ENCODE results near the gene CSNK1G2. TPM values are rescaled to one million over a fixed set of nuclear protein-coding genes. Genes with fewer than 3 reads are reported as not detected.

CSNK1G2 gene
- total RNA-seq, 2 donors from 2014 or later, result 50.2 to 50.7 TPM

DNA sequence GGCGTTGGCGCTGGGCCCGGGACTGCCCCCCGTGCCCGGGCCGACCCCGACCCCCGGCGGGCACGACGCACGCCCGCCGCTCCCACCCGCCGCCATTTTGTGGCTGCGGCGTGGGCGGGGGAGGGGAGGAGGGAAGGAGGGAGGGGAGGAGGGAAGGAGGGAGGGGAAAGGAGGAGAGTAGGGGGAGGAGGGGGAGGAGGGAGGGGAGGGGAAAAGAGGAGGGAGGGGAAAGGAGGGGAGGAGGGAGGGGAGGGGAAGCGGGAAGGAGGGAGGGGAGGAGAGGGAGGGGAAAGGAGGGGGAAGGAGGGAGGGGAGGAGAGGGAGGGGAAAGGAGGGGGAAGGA, 74.6 kb downstream of the CSNK1G2 start, which contains the start of gene BTBD2:
BTBD2 (minus strand) TSS at position 107 of the 343 bp plus-strand sequence; CDS start at position 96, 11 bp downstream.
- H3K4me1 Mint-ChIP-seq, result peaks cover 4% of the 10 kb centered on the region
- no peaks in the 10 kb centered on the region for H3K36me3 Mint-ChIP-seq (ENCODE audit: low read depth)
- H3K27ac Mint-ChIP-seq, result peak within 1 kb of the TSS; percentile 78
- H3K4me3 Mint-ChIP-seq, result peak within 1 kb of the TSS; percentile 83
- H3K9me3 Mint-ChIP-seq, result no peaks in the 10 kb centered on the region
- peak; percentile 15 for ATAC-seq (replicated peaks)
- H3K27me3 Mint-ChIP-seq, result no peaks in the 10 kb centered on the region

DNA sequence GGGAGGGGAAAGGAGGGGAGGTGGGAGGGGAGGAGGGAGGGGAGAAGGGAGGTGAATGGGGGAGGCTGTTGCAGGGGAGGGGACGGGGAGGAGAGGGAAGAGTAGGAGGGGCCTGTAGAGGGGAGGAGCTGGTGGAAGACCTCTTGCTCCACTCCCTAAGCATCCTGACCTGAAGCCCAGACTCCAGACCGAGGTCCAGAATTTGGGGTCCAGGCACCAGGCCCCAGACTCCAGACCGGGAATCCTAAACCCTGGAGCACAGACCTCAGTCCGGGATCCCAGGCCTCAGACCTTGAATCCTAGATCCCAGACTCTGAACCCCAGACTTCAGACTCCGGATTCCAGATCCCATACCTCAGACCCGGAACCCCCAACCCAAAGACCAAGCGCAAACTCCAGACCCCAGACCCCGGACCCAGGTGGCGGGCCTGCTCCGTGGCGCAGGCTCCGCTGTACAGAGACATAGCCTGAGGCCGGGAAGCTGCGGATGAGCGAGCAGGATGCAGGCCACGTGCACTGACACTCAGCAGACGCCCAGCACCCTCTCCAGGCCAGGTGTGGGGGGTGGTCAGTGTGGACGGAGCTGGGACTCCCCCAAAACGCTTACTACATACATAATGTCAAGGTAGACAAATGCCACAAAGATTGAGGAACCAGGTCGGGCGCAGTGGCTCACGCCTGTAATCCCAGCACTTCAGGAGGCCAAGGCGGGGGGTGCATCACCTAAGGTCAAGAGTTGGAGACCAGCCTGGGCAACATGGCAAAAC, 75.3 kb downstream of the CSNK1G2 start:
- no peaks in the 10 kb centered on the region for H3K36me3 Mint-ChIP-seq (ENCODE audit: low read depth)
- no peaks in the 10 kb centered on the region for H3K27me3 Mint-ChIP-seq
- peak overlapping the region; percentile 78 for H3K27ac Mint-ChIP-seq
- H3K4me3 Mint-ChIP-seq, result peak overlapping the region; percentile 83
- peaks cover 4% of the 10 kb centered on the region for H3K4me1 Mint-ChIP-seq
- H3K9me3 Mint-ChIP-seq, result no peaks in the 10 kb centered on the region
- peak; percentile 82 for ATAC-seq (replicated peaks)

DNA sequence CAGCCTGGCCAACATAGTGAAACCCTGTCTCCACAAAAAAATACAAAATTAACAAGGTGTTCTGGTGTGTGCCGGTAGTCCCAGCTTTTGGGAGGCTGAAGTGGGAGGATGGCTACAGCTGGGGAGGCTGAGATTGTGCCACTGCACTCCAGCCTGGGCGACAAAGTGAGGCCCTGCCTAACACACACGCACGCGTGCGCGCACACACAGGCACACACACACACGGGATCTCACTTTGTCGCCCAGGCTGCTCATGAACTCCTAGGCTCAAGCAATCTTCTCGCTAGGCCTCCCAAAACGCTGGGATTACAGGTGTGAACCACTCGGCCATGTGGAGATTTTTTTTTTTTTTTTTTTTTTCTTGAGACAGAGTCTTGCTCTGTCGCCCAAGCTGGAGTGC, 77.8 kb downstream of the CSNK1G2 start:
- Mint-ChIP-seq H3K36me3 (ENCODE audit: low read depth) (no peaks in the 10 kb centered on the region), H3K27ac (no peak overlapping the region), H3K9me3 (no peaks in the 10 kb centered on the region), H3K4me1 (peaks cover 4% of the 10 kb centered on the region), H3K4me3 (no peak overlapping the region), H3K27me3 (no peaks in the 10 kb centered on the region)
- no peak for ATAC-seq (replicated peaks)

DNA sequence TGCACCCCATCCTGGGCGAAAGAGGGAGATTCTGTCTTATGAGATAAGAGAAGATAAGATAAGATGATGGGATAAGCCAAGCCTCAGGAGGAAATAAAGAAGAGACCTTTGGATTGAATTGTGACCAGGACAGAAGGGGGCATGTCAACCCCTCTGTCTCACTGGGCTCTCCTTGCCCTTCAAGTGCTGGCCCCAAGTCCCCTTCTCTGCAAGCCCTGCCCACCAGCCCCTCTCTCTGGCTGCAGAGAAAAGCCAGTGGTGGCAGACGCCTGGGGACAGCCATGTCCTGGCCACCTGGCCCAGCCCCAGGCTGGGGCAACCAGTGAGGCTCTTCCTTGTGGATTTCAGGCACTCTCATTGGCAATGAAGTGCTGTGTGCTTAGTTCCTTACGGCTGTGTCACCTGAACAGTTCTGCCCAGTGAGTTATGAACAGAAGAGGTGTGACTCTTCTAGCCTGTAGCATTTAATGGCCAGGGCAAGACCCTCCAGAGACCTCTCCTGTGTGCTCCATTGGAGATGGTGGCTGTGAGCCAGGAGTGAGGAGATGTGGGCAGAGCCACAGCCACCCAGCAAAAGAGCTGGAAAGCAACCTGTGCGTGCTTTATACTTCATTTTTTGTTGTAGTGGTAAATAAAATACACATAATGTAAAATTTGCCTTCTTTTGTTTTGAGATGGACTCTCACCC, 80.6 kb downstream of the CSNK1G2 start:
- Mint-ChIP-seq H3K27ac (no peak overlapping the region), H3K9me3 (no peaks in the 10 kb centered on the region), H3K4me1 (peaks cover 4% of the 10 kb centered on the region), H3K4me3 (no peak overlapping the region), H3K36me3 (ENCODE audit: low read depth) (no peaks in the 10 kb centered on the region), H3K27me3 (no peaks in the 10 kb centered on the region)
- ATAC-seq (replicated peaks), result no peak

DNA sequence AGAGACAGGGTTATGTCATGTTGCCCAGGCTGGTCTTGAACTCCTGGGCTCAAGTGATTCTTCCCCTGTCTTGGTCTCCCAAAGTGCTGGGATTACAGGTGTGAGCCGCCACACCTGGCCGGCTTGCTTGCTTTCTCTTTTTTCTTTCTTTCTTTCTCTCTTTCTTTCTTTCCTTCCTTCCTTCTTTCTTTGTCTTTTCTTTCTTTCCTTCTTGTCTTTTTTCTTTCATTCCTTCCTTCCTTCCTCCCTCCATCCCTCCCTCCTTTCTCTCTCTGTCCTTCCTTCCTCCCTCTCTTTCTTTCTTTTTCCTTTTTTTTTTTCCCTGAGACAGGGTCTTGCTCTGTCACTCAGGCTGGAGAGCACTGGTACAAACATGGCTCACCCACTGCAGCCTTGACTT, 81.3 kb downstream of the CSNK1G2 start:
- Mint-ChIP-seq H3K27me3 (no peaks in the 10 kb centered on the region), H3K9me3 (no peaks in the 10 kb centered on the region), H3K4me1 (peaks cover 4% of the 10 kb centered on the region), H3K27ac (no peak overlapping the region), H3K4me3 (no peak overlapping the region), H3K36me3 (ENCODE audit: low read depth) (no peaks in the 10 kb centered on the region)
- no peak for ATAC-seq (replicated peaks)

DNA sequence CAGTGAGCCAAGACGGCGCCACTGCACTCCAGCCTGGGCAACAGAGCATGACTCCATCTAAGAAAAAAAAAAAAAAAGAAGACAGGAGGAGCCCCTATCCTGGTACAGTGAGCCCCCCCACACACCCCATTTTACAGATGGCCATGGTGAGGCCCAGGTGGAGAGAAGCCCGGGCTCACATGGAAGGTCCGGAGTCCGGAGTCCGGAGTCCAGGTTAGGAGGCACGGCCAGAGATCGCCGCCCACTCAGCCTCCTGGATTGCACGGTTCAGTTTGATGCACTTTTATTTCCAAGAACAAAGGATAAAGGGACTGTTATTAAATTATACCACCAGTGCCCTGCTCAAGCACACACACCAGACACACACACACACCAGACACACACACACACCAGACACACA, 85.8 kb downstream of the CSNK1G2 start:
- no peaks in the 10 kb centered on the region for H3K27me3 Mint-ChIP-seq

DNA sequence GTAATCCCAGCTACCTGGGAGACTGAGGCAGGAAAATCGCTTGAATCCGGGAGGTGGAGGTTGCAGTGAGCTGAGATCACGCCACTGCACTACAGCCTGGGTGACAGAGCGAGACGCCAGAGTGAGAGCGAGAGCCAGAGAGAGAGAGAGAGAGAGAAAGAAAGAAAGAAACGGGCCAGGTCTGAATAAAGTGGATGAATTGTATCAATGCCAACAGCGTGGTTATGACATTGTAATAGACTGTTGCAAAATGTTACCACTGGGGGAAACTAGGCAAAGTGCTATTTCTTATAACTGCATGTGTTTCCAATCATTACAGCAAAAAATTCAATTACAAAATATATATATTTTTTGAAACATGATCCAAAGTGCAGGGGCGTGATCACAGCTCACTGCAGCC, 86.4 kb downstream of the CSNK1G2 start:
- Mint-ChIP-seq H3K4me1 (peaks cover 4% of the 10 kb centered on the region), H3K36me3 (ENCODE audit: low read depth) (no peaks in the 10 kb centered on the region), H3K4me3 (no peak overlapping the region), H3K27ac (no peak overlapping the region), H3K9me3 (no peaks in the 10 kb centered on the region), H3K27me3 (no peaks in the 10 kb centered on the region)
- no peak for ATAC-seq (replicated peaks)

More for the DNA sequence above, 85.8 kb downstream of the CSNK1G2 start:
- H3K4me3 Mint-ChIP-seq, result no peak overlapping the region
- H3K9me3 Mint-ChIP-seq, result no peaks in the 10 kb centered on the region
- H3K4me1 Mint-ChIP-seq, result no peaks in the 10 kb centered on the region
- H3K27ac Mint-ChIP-seq, result no peak overlapping the region
- ATAC-seq (replicated peaks), result no peak
- H3K36me3 Mint-ChIP-seq (ENCODE audit: low read depth), result no peaks in the 10 kb centered on the region

Other genes with a start within 250 kb of the CSNK1G2 start
- gene ONECUT3, start 187.7 kb upstream of the CSNK1G2 start, total RNA-seq, result not detected
- gene ATP8B3, start 128.9 kb upstream of the CSNK1G2 start, total RNA-seq, result 10 to 100 TPM; 10.1 to 44.8 TPM
- gene REXO1, start 92.7 kb upstream of the CSNK1G2 start, total RNA-seq, result 10 to 100 TPM; 39.7 to 50.0 TPM
- gene KLF16, start 77.6 kb upstream of the CSNK1G2 start, total RNA-seq, result 10 to 100 TPM; 16.3 to 32.9 TPM
- gene ABHD17A, start 55.7 kb upstream of the CSNK1G2 start, total RNA-seq, result 100 to 1,000 TPM in 1 of 2 donors, 10 to 100 TPM in 1; 84.4 to 109 TPM
- 10 to 100 TPM; 11.6 to 12.2 TPM for gene ADAT3, start 35.8 kb upstream of the CSNK1G2 start, total RNA-seq
- gene SCAMP4, start 35.8 kb upstream of the CSNK1G2 start, total RNA-seq, result 10 to 100 TPM; 31.7 to 36.4 TPM
- gene BTBD2, start 74.5 kb downstream of the CSNK1G2 start, total RNA-seq, result 10 to 100 TPM; 44.2 to 56.0 TPM
- gene MKNK2, start 110.1 kb downstream of the CSNK1G2 start, total RNA-seq, result 100 to 1,000 TPM; 280 to 525 TPM
- gene MOB3A, start 155.2 kb downstream of the CSNK1G2 start, total RNA-seq, result 100 to 1,000 TPM; 271 to 387 TPM
- 100 to 1,000 TPM in 1 of 2 donors, 10 to 100 TPM in 1; 13.9 to 143 TPM for gene IZUMO4, start 155.7 kb downstream of the CSNK1G2 start, total RNA-seq
- gene AP3D1, start 210.4 kb downstream of the CSNK1G2 start, total RNA-seq, result 100 to 1,000 TPM in 1 of 2 donors, 10 to 100 TPM in 1; 83.6 to 108 TPM
- gene DOT1L, start 222.8 kb downstream of the CSNK1G2 start, total RNA-seq, result 100 to 1,000 TPM in 1 of 2 donors, 10 to 100 TPM in 1; 76.6 to 114 TPM

Data from activated T-helper 17 cell treated with anti-CD3 and anti-CD28 coated beads, Interleukin-2, amount 50 U/mL, for 72 hours (primary cell).